Keratinocyte (primary cell): ENCODE measurements around the gene BCL2L11.

Experiments
- EZH2 ChIP-seq: IDR thresholded peaks from one replicate; pipeline ENCODE4 v1.6.1; 2012; ENCODE audit warnings: inconsistent platforms, mild to moderate bottlenecking, low read length, moderate library complexity
- TF ChIP-seq, protein P1 (sequence below), 3 experiments: IDR thresholded peaks in 1 of 3; conservative IDR thresholded peaks in 1 of 3; optimal IDR thresholded peaks in 1 of 3; 2 replicates in 2 of 3; 3 replicates in 1 of 3; pipeline versions ENCODE3 to v1.5.1; 2011; ENCODE audit warnings: low read length in 3 of 3, mild to moderate bottlenecking in 3 of 3, moderate library complexity in 2 of 3, control low read depth in 1 of 3, inconsistent platforms in 1 of 3; ENCODE audit not compliant: insufficient read depth in 2 of 3; ENCODE audit errors: extremely low read depth in 1 of 3

DNA sequence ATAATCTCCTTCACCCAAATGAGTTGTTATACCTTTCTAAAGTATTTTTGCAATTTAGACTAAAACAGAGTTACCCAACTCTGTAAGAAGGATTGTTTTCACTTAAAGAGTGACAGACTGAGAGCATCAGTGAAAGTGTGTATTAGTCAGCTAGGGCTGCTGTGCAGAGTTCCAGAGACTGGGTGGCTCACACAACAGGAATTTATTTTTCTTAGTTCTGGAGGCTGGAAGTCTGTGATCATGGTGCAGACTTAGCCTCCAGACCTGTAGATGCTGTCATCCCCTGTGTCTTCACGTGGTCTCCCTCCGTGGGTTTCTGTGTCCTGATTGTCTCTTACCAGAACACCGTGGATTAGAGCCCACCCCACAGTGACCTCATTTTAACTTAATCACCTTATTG lies 40.0 kb downstream of the BCL2L11 start:
- TF ChIP-seq, protein P1, sequence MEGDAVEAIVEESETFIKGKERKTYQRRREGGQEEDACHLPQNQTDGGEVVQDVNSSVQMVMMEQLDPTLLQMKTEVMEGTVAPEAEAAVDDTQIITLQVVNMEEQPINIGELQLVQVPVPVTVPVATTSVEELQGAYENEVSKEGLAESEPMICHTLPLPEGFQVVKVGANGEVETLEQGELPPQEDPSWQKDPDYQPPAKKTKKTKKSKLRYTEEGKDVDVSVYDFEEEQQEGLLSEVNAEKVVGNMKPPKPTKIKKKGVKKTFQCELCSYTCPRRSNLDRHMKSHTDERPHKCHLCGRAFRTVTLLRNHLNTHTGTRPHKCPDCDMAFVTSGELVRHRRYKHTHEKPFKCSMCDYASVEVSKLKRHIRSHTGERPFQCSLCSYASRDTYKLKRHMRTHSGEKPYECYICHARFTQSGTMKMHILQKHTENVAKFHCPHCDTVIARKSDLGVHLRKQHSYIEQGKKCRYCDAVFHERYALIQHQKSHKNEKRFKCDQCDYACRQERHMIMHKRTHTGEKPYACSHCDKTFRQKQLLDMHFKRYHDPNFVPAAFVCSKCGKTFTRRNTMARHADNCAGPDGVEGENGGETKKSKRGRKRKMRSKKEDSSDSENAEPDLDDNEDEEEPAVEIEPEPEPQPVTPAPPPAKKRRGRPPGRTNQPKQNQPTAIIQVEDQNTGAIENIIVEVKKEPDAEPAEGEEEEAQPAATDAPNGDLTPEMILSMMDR (optimal IDR thresholded peaks at IDR 0.05 in 1 of 3, IDR thresholded peaks at IDR 0.05 in 1 of 3, conservative IDR thresholded peaks at IDR 0.05 in 1 of 3; ENCODE audit: extremely low read depth in 1 of 3, insufficient read depth in 2 of 3, low read length in 3 of 3): no peak
- TF ChIP-seq EZH2: no peak
